ENCODE measurements around the gene MGRN1. TPM values are rescaled to one million over a fixed set of nuclear protein-coding genes. Genes with fewer than 3 reads are reported as not detected.
A peak's percentile ranks its signal among the peaks of the same experiment; 100 is the strongest.

Gene MGRN1
- total and polyA plus RNA-seq, 2 of the 13 experiments (the other 11 are each of a cell fraction or from before 2014, with no cell fraction given), result 11.9 to 12.6 TPM

DNA sequence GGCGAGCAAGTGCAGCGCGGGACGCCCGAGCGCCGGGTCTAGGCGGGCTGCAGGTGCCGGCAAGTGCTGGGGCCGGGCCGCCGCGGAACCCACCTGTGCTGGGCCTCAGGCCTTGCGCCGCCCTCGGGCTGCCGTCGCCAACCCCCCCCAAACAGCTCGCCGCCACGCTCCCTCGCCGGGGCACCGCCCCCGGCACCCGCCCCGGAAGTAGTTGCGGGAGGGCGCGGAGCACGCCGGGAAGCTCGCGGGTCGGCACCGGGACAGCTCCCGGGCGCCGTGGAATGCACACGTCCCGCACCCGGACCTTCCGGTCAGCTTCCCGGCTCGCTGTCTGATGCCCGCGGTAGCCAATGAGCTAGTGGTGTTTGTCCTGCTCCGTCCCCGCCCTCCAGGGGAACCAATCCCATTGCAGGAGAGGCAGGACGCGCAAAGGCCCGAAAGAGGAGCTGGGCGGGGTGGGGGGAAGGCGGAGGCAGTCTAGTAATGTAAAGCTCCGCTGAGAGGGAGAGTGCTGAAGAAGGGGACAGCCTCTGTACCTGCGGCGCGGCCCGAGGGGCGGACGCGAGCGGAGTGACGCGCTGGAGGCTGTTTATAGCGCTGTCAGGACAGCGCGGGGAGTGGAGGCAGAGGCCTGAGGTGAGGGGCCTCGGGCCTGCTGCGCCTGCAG lies 109.6 kb downstream of the MGRN1 start, which contains the start of the genes ANKS3 and DNAAF8 (continued):
- peak; percentile 87 for TF ChIP-seq ZSCAN20 (CRISPR knock-in tag; IDR thresholded peaks at IDR 0.05; ENCODE audit: borderline replicate concordance)
- TF ChIP-seq, protein P1, sequence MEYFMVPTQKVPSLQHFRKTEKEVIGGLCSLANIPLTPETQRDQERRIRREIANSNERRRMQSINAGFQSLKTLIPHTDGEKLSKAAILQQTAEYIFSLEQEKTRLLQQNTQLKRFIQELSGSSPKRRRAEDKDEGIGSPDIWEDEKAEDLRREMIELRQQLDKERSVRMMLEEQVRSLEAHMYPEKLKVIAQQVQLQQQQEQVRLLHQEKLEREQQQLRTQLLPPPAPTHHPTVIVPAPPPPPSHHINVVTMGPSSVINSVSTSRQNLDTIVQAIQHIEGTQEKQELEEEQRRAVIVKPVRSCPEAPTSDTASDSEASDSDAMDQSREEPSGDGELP (IDR thresholded peaks at IDR 0.05; ENCODE audit: borderline replicate concordance, low read depth), result peak; percentile 51; the same call in 1 of the 2 replicates
- TF ChIP-seq ZNF644 (CRISPR knock-in tag; IDR thresholded peaks at IDR 0.05; ENCODE audit: low read depth), result no peak
- TF ChIP-seq ZSCAN30 (CRISPR knock-in tag; IDR thresholded peaks at IDR 0.05), result no peak
- TF ChIP-seq ZNF354B (CRISPR knock-in tag; IDR thresholded peaks at IDR 0.05), result no peak
- TF ChIP-seq NRL (CRISPR knock-in tag; IDR thresholded peaks at IDR 0.05; ENCODE audit: borderline replicate concordance), result no peak; the same call in 1 of the 2 replicates
- peak; percentile 87; the same call in 1 of the 2 replicates for TF ChIP-seq HES4 (CRISPR knock-in tag; IDR thresholded peaks at IDR 0.05; ENCODE audit: borderline replicate concordance)
- TF ChIP-seq ZBTB1 (CRISPR knock-in tag; IDR thresholded peaks at IDR 0.05; ENCODE audit: borderline replicate concordance), result peak; percentile 84; the same call in 1 of the 2 replicates
- no peak for TF ChIP-seq MIER2 (CRISPR knock-in tag; IDR thresholded peaks at IDR 0.05)
- no peak for TF ChIP-seq ZNF768 (CRISPR knock-in tag; IDR thresholded peaks at IDR 0.05)
- TF ChIP-seq, protein P2, sequence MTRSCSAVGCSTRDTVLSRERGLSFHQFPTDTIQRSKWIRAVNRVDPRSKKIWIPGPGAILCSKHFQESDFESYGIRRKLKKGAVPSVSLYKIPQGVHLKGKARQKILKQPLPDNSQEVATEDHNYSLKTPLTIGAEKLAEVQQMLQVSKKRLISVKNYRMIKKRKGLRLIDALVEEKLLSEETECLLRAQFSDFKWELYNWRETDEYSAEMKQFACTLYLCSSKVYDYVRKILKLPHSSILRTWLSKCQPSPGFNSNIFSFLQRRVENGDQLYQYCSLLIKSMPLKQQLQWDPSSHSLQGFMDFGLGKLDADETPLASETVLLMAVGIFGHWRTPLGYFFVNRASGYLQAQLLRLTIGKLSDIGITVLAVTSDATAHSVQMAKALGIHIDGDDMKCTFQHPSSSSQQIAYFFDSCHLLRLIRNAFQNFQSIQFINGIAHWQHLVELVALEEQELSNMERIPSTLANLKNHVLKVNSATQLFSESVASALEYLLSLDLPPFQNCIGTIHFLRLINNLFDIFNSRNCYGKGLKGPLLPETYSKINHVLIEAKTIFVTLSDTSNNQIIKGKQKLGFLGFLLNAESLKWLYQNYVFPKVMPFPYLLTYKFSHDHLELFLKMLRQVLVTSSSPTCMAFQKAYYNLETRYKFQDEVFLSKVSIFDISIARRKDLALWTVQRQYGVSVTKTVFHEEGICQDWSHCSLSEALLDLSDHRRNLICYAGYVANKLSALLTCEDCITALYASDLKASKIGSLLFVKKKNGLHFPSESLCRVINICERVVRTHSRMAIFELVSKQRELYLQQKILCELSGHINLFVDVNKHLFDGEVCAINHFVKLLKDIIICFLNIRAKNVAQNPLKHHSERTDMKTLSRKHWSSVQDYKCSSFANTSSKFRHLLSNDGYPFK (CRISPR knock-in tag; IDR thresholded peaks at IDR 0.05; ENCODE audit: borderline replicate concordance), result peak; percentile 59; the same call in 1 of the 2 replicates
- TF ChIP-seq SRSF9 (IDR thresholded peaks at IDR 0.05; ENCODE audit: borderline replicate concordance, insufficient read depth, low read depth, low read length, poor library complexity, severe bottlenecking), result no peak
- TF ChIP-seq DR1 (CRISPR knock-in tag; IDR thresholded peaks at IDR 0.05), result peak; percentile 83
- no peak for TF ChIP-seq MAFG (CRISPR knock-in tag; IDR thresholded peaks at IDR 0.05)
- peak; percentile 77 for TF ChIP-seq ZNF777 (CRISPR knock-in tag; IDR thresholded peaks at IDR 0.05)
- no peak for TF ChIP-seq DPF2 (CRISPR knock-in tag; IDR thresholded peaks at IDR 0.05; ENCODE audit: borderline replicate concordance, low read depth)
- TF ChIP-seq RFXANK (CRISPR knock-in tag; IDR thresholded peaks at IDR 0.05), result no peak
- TF ChIP-seq, protein P3, sequence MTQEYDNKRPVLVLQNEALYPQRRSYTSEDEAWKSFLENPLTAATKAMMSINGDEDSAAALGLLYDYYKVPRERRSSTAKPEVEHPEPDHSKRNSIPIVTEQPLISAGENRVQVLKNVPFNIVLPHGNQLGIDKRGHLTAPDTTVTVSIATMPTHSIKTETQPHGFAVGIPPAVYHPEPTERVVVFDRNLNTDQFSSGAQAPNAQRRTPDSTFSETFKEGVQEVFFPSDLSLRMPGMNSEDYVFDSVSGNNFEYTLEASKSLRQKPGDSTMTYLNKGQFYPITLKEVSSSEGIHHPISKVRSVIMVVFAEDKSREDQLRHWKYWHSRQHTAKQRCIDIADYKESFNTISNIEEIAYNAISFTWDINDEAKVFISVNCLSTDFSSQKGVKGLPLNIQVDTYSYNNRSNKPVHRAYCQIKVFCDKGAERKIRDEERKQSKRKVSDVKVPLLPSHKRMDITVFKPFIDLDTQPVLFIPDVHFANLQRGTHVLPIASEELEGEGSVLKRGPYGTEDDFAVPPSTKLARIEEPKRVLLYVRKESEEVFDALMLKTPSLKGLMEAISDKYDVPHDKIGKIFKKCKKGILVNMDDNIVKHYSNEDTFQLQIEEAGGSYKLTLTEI (CRISPR knock-in tag; conservative IDR thresholded peaks at IDR 0.05), result no peak
- TF ChIP-seq ZNF772 (CRISPR knock-in tag; IDR thresholded peaks at IDR 0.05), result peak; percentile 23; the same call in 1 of the 2 replicates
- TF ChIP-seq, protein P4, sequence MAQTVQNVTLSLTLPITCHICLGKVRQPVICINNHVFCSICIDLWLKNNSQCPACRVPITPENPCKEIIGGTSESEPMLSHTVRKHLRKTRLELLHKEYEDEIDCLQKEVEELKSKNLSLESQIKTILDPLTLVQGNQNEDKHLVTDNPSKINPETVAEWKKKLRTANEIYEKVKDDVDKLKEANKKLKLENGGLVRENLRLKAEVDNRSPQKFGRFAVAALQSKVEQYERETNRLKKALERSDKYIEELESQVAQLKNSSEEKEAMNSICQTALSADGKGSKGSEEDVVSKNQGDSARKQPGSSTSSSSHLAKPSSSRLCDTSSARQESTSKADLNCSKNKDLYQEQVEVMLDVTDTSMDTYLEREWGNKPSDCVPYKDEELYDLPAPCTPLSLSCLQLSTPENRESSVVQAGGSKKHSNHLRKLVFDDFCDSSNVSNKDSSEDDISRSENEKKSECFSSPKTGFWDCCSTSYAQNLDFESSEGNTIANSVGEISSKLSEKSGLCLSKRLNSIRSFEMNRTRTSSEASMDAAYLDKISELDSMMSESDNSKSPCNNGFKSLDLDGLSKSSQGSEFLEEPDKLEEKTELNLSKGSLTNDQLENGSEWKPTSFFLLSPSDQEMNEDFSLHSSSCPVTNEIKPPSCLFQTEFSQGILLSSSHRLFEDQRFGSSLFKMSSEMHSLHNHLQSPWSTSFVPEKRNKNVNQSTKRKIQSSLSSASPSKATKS (CRISPR knock-in tag; IDR thresholded peaks at IDR 0.05), result no peak
- TF ChIP-seq ZNF10 (CRISPR knock-in tag; IDR thresholded peaks at IDR 0.05; ENCODE audit: borderline replicate concordance, low read depth), result no peak
- no peak for TF ChIP-seq MEIS1 (CRISPR knock-in tag; IDR thresholded peaks at IDR 0.05; ENCODE audit: borderline replicate concordance)
- TF ChIP-seq ZNF205 (CRISPR knock-in tag; IDR thresholded peaks at IDR 0.05), result no peak

Data from HepG2 (cell line).